HG03457 (cell line): ENCODE data around the gene SH3RF1.

Experiments used
- ATAC-seq: cut with Tn5 transposase; IDR thresholded peaks from one replicate; pipeline ENCODE4 v1.9.1; 2021; ENCODE audit warnings: moderate number of reproducible peaks; ENCODE audit not compliant: unreplicated experiment

SH3RF1 gene

DNA sequence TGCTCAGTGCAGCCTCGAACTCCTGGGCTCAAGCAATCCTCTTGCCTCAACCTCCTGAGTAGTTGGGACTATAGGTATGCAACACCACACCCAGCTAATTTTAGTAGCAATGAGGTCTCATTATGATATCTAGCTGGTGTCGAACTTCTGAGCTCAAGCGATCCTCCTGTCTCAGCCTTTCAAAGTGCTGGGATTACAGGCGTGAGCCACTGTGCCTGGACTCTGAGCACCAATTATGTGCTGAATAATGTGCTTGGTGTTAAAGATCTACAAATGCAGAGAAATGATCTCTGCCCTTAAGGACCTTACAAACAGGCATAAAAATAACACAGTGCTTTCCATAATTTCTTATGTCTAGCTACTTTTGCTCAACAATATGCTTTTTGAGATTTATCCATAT lies 131.7 kb downstream of the SH3RF1 start:
- no peak for ATAC-seq

- ATAC-seq: no peak
These were observed 133.2 kb downstream of the SH3RF1 start for GRCh38 chr4:169137558-169137920.

- no peak for ATAC-seq
These were observed 133.8 kb downstream of the SH3RF1 start for GRCh38 chr4:169136796-169137557.

- ATAC-seq: no peak
These were observed 134.4 kb downstream of the SH3RF1 start for GRCh38 chr4:169136330-169136729.

- ATAC-seq: no peak
These were observed 135.0 kb downstream of the SH3RF1 start for GRCh38 chr4:169135776-169136175.

GRCh38 chr4:169133932-169134331 lies 136.8 kb downstream of the SH3RF1 start:
- no peak for ATAC-seq

- no peak for ATAC-seq
These were observed 138.0 kb downstream of the SH3RF1 start for GRCh38 chr4:169132561-169133305.

DNA sequence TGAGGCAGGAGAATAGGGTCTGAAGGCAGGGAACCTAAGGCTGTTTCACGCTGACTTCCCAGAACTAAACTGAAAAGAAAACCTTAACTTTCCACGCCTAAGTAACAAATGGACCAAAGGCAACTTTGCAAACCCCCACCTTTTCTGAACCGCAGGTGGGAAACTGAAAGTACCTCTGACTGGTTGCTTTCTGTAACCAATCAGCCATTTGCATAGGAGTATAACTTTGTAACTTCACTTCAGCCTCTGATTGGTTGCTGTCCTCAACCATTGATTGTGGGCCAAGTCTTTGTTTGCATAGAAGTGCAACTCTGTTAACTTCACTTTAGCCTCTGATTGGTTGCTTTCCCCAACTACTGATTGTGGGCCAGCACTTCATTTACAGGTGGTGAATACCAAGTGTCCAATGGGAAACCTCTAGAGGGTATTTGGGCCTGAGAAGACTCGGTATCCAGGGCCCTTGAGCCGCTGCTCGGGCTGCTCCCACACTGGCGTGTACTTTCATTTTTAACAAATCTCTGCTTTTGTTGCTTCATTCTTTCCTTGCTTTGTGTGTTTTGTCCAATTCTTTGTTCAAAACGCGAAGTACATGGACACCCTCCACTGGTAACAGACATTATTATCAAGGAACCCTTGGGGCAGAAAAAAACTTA lies 139.1 kb downstream of the SH3RF1 start:
- no peak for ATAC-seq

DNA sequence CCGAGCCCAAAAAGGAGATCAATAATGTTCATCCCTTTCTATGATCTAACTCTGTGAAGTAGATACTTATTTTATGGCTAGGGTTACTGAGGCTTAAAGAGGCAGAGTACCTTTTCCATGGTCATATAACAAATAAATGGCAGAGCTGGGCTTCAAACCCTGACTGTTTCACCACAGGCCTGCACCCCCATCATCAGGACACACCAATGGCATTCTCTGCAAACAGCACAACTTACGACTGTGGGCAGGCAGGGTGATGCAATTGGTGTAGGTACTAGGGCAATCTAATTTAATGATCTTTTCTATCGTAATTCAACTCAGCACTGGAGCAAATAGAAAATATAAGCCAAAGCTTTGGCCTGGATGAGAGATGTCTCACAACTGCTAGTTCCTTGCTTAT lies 141.9 kb downstream of the SH3RF1 start:
- ATAC-seq: no peak

DNA sequence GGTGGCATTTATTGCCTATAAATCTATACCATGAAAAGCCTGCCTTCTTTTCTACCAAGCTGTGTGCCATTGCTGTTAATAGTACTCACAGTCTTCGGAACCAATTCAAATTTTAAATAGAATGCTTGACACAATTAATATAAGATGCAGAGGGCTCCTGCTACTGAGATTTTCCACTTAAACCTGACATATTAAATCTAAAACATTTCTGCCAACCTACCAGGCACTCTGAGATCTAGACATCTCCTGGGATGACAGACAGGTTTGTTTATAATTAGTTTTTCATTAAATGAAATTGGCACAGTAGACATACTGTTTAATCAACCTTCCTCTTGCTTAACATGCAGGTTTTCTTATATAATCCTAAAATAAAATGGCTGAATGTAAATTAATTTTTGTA lies 143.4 kb downstream of the SH3RF1 start:
- ATAC-seq: no peak

- no peak for ATAC-seq
These were observed 146.1 kb downstream of the SH3RF1 start for GRCh38 chr4:169124661-169125060.

GRCh38 chr4:169122422-169122821 lies 148.3 kb downstream of the SH3RF1 start:
- no peak for ATAC-seq

DNA sequence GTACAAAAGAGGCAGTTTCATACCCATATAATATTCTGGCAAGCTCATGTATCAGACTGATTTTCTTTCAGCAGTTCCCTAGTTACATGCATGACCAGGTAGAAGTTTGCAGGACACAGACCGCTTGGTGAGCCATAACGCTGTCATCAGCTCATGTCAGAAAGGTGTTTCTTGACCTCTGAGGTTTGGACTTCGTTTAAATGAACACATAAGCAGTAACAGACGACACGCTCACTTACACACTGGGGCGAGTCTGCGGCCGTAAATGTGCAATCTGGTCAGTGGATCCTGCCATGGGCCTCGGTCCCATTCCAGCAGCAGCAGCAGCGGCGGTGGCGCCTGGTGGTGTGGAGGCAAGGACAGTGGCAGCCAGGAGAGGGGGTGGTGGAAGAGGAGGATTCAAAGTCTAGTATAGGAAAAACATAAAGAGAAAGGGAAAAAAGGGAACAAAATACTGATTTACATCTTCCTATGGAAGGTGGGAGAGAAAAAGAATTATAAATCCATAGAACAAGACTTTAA lies 148.8 kb downstream of the SH3RF1 start:
- ATAC-seq: no peak

GRCh38 chr4:169120624-169121023 lies 150.1 kb downstream of the SH3RF1 start:
- ATAC-seq: no peak

GRCh38 chr4:169119536-169119935 lies 151.2 kb downstream of the SH3RF1 start:
- ATAC-seq: no peak

- no peak for ATAC-seq
These were observed 153.1 kb downstream of the SH3RF1 start for GRCh38 chr4:169117591-169118081.

GRCh38 chr4:169116270-169116901 lies 154.4 kb downstream of the SH3RF1 start:
- ATAC-seq: no peak

GRCh38 chr4:169115897-169116254 lies 154.9 kb downstream of the SH3RF1 start:
- no peak for ATAC-seq

DNA sequence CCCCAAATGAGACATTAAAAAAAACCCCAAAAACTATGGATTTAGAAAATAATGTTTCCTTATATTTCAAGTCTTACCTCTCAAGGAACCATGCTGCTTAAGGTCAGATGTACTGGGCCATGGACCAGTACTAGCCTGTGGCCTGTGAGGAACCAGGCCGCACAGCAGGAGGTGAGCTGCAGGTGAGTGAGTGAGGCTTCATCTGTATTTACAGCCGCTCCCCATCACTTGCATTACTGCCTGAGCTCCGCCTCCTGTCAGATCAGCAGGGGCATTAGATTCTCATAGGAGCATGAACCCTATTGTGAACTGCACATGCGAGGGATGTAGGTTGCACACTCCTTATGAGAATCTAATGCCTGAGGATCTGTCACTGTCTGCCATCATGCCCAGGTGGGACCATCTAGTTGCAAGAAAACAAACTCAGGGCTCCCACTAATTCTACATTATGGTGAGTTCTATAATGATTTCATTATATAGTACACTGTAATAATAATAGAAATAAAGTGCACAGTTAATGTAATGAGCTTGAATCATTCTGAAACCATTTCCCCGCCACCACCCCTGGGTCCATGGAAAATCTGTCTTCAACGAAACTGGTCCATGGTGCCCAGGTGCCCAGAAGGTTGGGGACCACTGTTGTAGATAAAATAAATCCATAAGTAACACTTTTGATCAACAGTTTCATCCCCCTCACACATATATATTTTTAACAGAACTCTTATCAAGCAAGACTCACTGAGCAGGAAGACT lies 155.4 kb downstream of the SH3RF1 start:
- ATAC-seq: no peak

GRCh38 chr4:169114341-169114974 lies 156.3 kb downstream of the SH3RF1 start:
- no peak for ATAC-seq
